GM21786 (cell line): ENCODE results near the gene STH.
"Not testable (repeated sequence)": the region's sequence is repeated elsewhere in the genome, so short reads cannot be mapped to it uniquely, and the experiment has no call there.

Experiments used
- ATAC-seq: cut with Tn5 transposase; IDR thresholded peaks from one replicate; pipeline ENCODE4 v1.9.1; 2021; ENCODE audit not compliant: unreplicated experiment

Gene STH

GRCh38 chr17:45998987-45999899 is at the start of gene STH:
TSS of gene STH (plus strand) at chr17:45999250. CDS start at chr17:45999280, 30 bp downstream.
- no peak for ATAC-seq

- ATAC-seq = no peak
Measured at GRCh38 chr17:45949755-45950320, 49.2 kb upstream of the STH start.

GRCh38 chr17:45950888-45951287 is 48.2 kb upstream of the STH start:
- no peak for ATAC-seq

- no peak for ATAC-seq
Measured at GRCh38 chr17:45951403-45951802, 47.6 kb upstream of the STH start.

GRCh38 chr17:45951941-45952340 is 47.1 kb upstream of the STH start:
- ATAC-seq = no peak

- no peak for ATAC-seq
Measured at GRCh38 chr17:45952814-45953320, 46.2 kb upstream of the STH start.

GRCh38 chr17:45953561-45953960 is 45.5 kb upstream of the STH start:
- ATAC-seq = no peak

GRCh38 chr17:45954914-45955313 is 44.1 kb upstream of the STH start:
- no peak for ATAC-seq

- ATAC-seq = no peak
Measured at GRCh38 chr17:45955326-45955725, 43.7 kb upstream of the STH start.

- no peak for ATAC-seq
Measured at GRCh38 chr17:45956090-45956489, 43.0 kb upstream of the STH start.

GRCh38 chr17:45956746-45957145 is 42.3 kb upstream of the STH start:
- not testable (repeated sequence) for ATAC-seq

GRCh38 chr17:45958307-45958706 is 40.7 kb upstream of the STH start:
- ATAC-seq = no peak

GRCh38 chr17:45958994-45959665 is 39.9 kb upstream of the STH start:
- ATAC-seq = no peak

- ATAC-seq = no peak
Measured at GRCh38 chr17:45960311-45960710, 38.7 kb upstream of the STH start.

GRCh38 chr17:45961206-45961605 is 37.8 kb upstream of the STH start:
- ATAC-seq = no peak

- ATAC-seq = no peak
Measured at GRCh38 chr17:45962221-45962972, 36.7 kb upstream of the STH start.

- no peak for ATAC-seq
Measured at GRCh38 chr17:45963283-45963682, 35.8 kb upstream of the STH start.

GRCh38 chr17:45963889-45964288 is 35.2 kb upstream of the STH start:
- no peak for ATAC-seq

- ATAC-seq = no peak
Measured at GRCh38 chr17:45964634-45965033, 34.4 kb upstream of the STH start.

- ATAC-seq = no peak
Measured at GRCh38 chr17:45965812-45966211, 33.2 kb upstream of the STH start.
